Effector memory CD4-positive, alpha-beta T cell (primary cell): ENCODE results near the gene RPL31.
A peak's percentile ranks its signal among the peaks of the same experiment; 100 is the strongest.

Experiments used
- DNase-seq, 3 donors: peaks; one replicate each; pipeline ENCODE4 v3.0.0-alpha.2; 2020
- H3K27ac ChIP-seq: 2 replicates; pipeline ENCODE4 v1.7.0; 2013; ENCODE audit warnings: mild to moderate bottlenecking, low read length, moderate library complexity; ENCODE audit not compliant: insufficient read depth, poor library complexity, severe bottlenecking
- H3K27me3 ChIP-seq: replicated peaks from 2 replicates; pipeline ENCODE4 v1.7.0; 2013; ENCODE audit warnings: mild to moderate bottlenecking, low read length; ENCODE audit not compliant: insufficient read depth, control insufficient read depth, poor library complexity, severe bottlenecking
- H3K36me3 ChIP-seq: 2 replicates; pipeline ENCODE4 v1.7.0; 2013; ENCODE audit warnings: mild to moderate bottlenecking, low read length, moderate library complexity; ENCODE audit not compliant: control insufficient read depth, insufficient read depth
- H3K4me1 ChIP-seq: 2 replicates; pipeline ENCODE4 v1.7.0; 2013; ENCODE audit warnings: low read length, mild to moderate bottlenecking; ENCODE audit not compliant: control insufficient read depth, insufficient read depth, poor library complexity, severe bottlenecking
- H3K4me3 ChIP-seq: 2 replicates; pipeline ENCODE4 v1.7.0; 2013; ENCODE audit warnings: low read length, low read depth, mild to moderate bottlenecking; ENCODE audit not compliant: insufficient read depth, poor library complexity, severe bottlenecking
- H3K9me3 ChIP-seq: 2 replicates; pipeline ENCODE4 v1.7.0; 2013; ENCODE audit warnings: mild to moderate bottlenecking, low read length, moderate library complexity; ENCODE audit not compliant: control insufficient read depth

The RPL31 gene

GRCh38 chr2:100983684-100984310 is 18.3 kb upstream of the RPL31 start:
- Histone ChIP-seq H3K9me3 (no peaks in the 10 kb centered on the region), H3K4me3 (no peak overlapping the region), H3K27ac (no peak overlapping the region), H3K27me3 (no peaks in the 10 kb centered on the region), H3K36me3 (no peaks in the 10 kb centered on the region), H3K4me1 (no peaks in the 10 kb centered on the region)
- DNase-seq: no peak

- no peaks in the 10 kb centered on the region for H3K27me3 ChIP-seq
- H3K4me3 ChIP-seq: no peak overlapping the region
- H3K36me3 ChIP-seq: no peaks in the 10 kb centered on the region
- H3K27ac ChIP-seq: no peak overlapping the region
- DNase-seq: peak; percentile 47 to 66 (median 57)
- no peaks in the 10 kb centered on the region for H3K9me3 ChIP-seq
- no peaks in the 10 kb centered on the region for H3K4me1 ChIP-seq
Measured at GRCh38 chr2:100984892-100985307, 17.2 kb upstream of the RPL31 start.

- Histone ChIP-seq H3K27ac (no peak overlapping the region), H3K4me1 (no peaks in the 10 kb centered on the region), H3K9me3 (no peaks in the 10 kb centered on the region), H3K27me3 (no peaks in the 10 kb centered on the region), H3K36me3 (no peaks in the 10 kb centered on the region), H3K4me3 (no peak overlapping the region)
- DNase-seq: no peak
Measured at GRCh38 chr2:100986157-100986556, 15.9 kb upstream of the RPL31 start.

- Histone ChIP-seq H3K9me3 (no peaks in the 10 kb centered on the region), H3K36me3 (no peaks in the 10 kb centered on the region), H3K27ac (no peak overlapping the region), H3K27me3 (no peaks in the 10 kb centered on the region), H3K4me3 (no peak overlapping the region), H3K4me1 (no peaks in the 10 kb centered on the region)
- DNase-seq: no peak
Measured at GRCh38 chr2:100987536-100987935, 14.6 kb upstream of the RPL31 start.

- Histone ChIP-seq H3K4me1 (no peaks in the 10 kb centered on the region), H3K9me3 (no peaks in the 10 kb centered on the region), H3K27me3 (no peaks in the 10 kb centered on the region), H3K4me3 (no peak overlapping the region), H3K27ac (no peak overlapping the region), H3K36me3 (no peaks in the 10 kb centered on the region)
- no peak for DNase-seq
Measured at GRCh38 chr2:100987974-100988373, 14.1 kb upstream of the RPL31 start.

GRCh38 chr2:100988630-100989417 is 13.3 kb upstream of the RPL31 start:
- Histone ChIP-seq H3K9me3 (no peaks in the 10 kb centered on the region), H3K4me3 (no peak overlapping the region)
- DNase-seq: no peak

GRCh38 chr2:100989666-100990065 is 12.4 kb upstream of the RPL31 start:
- Histone ChIP-seq H3K4me1 (no peaks in the 10 kb centered on the region), H3K27ac (no peak overlapping the region), H3K27me3 (no peaks in the 10 kb centered on the region), H3K4me3 (no peak overlapping the region), H3K36me3 (no peaks in the 10 kb centered on the region), H3K9me3 (no peaks in the 10 kb centered on the region)
- DNase-seq: no peak

More at GRCh38 chr2:100988630-100989417, 13.3 kb upstream of the RPL31 start:
- no peak overlapping the region for H3K27ac ChIP-seq
- H3K36me3 ChIP-seq: no peaks in the 10 kb centered on the region
- H3K27me3 ChIP-seq: no peaks in the 10 kb centered on the region
- no peaks in the 10 kb centered on the region for H3K4me1 ChIP-seq

- no peak overlapping the region for H3K4me3 ChIP-seq
- H3K36me3 ChIP-seq: no peaks in the 10 kb centered on the region
- no peaks in the 10 kb centered on the region for H3K9me3 ChIP-seq
- no peaks in the 10 kb centered on the region for H3K4me1 ChIP-seq
- no peak overlapping the region for H3K27ac ChIP-seq
- no peaks in the 10 kb centered on the region for H3K27me3 ChIP-seq
- DNase-seq: no peak
Measured at GRCh38 chr2:100990166-100990565, 11.9 kb upstream of the RPL31 start.

- no peaks in the 10 kb centered on the region for H3K36me3 ChIP-seq
- DNase-seq: no peak
Measured at GRCh38 chr2:100990650-100991403, 11.3 kb upstream of the RPL31 start.

GRCh38 chr2:100991404-100991773 is 10.7 kb upstream of the RPL31 start:
- H3K9me3 ChIP-seq: no peaks in the 10 kb centered on the region
- H3K27ac ChIP-seq: no peak overlapping the region
- no peak overlapping the region for H3K4me3 ChIP-seq
- DNase-seq: no peak
- no peaks in the 10 kb centered on the region for H3K36me3 ChIP-seq
- no peaks in the 10 kb centered on the region for H3K4me1 ChIP-seq
- no peaks in the 10 kb centered on the region for H3K27me3 ChIP-seq

More at GRCh38 chr2:100990650-100991403, 11.3 kb upstream of the RPL31 start:
- H3K9me3 ChIP-seq: no peaks in the 10 kb centered on the region
- no peaks in the 10 kb centered on the region for H3K27me3 ChIP-seq
- H3K4me3 ChIP-seq: no peak overlapping the region
- no peak overlapping the region for H3K27ac ChIP-seq
- H3K4me1 ChIP-seq: no peaks in the 10 kb centered on the region
